HL-60 (cell line): Measurements from ENCODE around the gene DDIT3.

Source experiments
- DNase-seq, 2 experiments: peaks; one replicate each; pipeline ENCODE4 v3.0.0-alpha.2; 2010 to 2020; ENCODE audit warnings: low read depth in 1 of 2, low spot score in 1 of 2
- H3K27ac ChIP-seq: fragments of 250-450 bp; sonication (Bioruptor Pico); replicated peaks from 2 replicates; pipeline ENCODE4 v1.5.1; 2020; ENCODE audit warnings: mild to moderate bottlenecking, moderate library complexity
- H3K27me3 ChIP-seq: fragments of 250-450 bp; sonication (Bioruptor Pico); 2 replicates; pipeline ENCODE4 v1.5.1; 2021; ENCODE audit warnings: mild to moderate bottlenecking, moderate library complexity; ENCODE audit not compliant: insufficient read depth, poor library complexity, severe bottlenecking
- H3K4me3 ChIP-seq: replicated peaks from 2 replicates; pipeline ENCODE4 v1.5.1; 2011; ENCODE audit warnings: mild to moderate bottlenecking, control low read depth, low read length; ENCODE audit not compliant: insufficient read depth
- CTCF ChIP-seq: IDR thresholded peaks from one replicate; pipeline ENCODE4 v1.5.1; 2011; ENCODE audit warnings: low read length, control low read depth, inconsistent platforms; ENCODE audit not compliant: insufficient read depth
- GABPA ChIP-seq: IDR thresholded peaks from 2 replicates; pipeline ENCODE4 v1.6.1; 2012; ENCODE audit warnings: low read depth
- POLR2AphosphoS5 ChIP-seq: IDR thresholded peaks from 2 replicates; pipeline ENCODE4 v1.6.1; 2012; ENCODE audit warnings: low read depth
- REST ChIP-seq: IDR thresholded peaks from 2 replicates; pipeline ENCODE4 v1.6.1; 2012; ENCODE audit warnings: low read depth; ENCODE audit not compliant: insufficient replicate concordance
- SPI1 ChIP-seq: IDR thresholded peaks from 2 replicates; pipeline ENCODE4 v1.6.1; 2012; ENCODE audit warnings: low read depth, mild to moderate bottlenecking, borderline replicate concordance

Gene DDIT3

GRCh38 chr12:57528831-57529555, 8.7 kb upstream of the DDIT3 start:
- Histone ChIP-seq H3K27me3 (no peaks in the 10 kb centered on the region), H3K4me3 (no peak overlapping the region), H3K27ac (no peak overlapping the region)
- no peak for TF ChIP-seq REST
- DNase-seq = no peak

GRCh38 chr12:57528176-57528575, 7.9 kb upstream of the DDIT3 start:
- DNase-seq = no peak
- H3K27ac ChIP-seq = no peak overlapping the region
- no peak for TF ChIP-seq CTCF
- TF ChIP-seq POLR2AphosphoS5 = no peak
- no peak for TF ChIP-seq GABPA
- TF ChIP-seq REST = no peak
- TF ChIP-seq SPI1 = no peak
- H3K4me3 ChIP-seq = no peak overlapping the region
- H3K27me3 ChIP-seq = no peaks in the 10 kb centered on the region

GRCh38 chr12:57527184-57527583, 6.9 kb upstream of the DDIT3 start:
- H3K4me3 ChIP-seq = no peak overlapping the region
- H3K27ac ChIP-seq = no peak overlapping the region
- DNase-seq = no peak
- TF ChIP-seq REST (no peak), CTCF (no peak), POLR2AphosphoS5 (no peak), GABPA (no peak), SPI1 (no peak)
- H3K27me3 ChIP-seq = no peaks in the 10 kb centered on the region
